Osteocyte (in vitro differentiated cells): Measurements from ENCODE around the gene FGB. TPM values are rescaled to one million over a fixed set of nuclear protein-coding genes. Genes with fewer than 3 reads are reported as not detected.

Experiments used
- DNase-seq: peaks from one replicate; pipeline ENCODE4 v3.0.0; 2021; ENCODE audit warnings: mixed read lengths; ENCODE audit not compliant: unreplicated experiment; ENCODE audit errors: extremely low spot score
- H3K27ac Mint-ChIP-seq: one replicate; pipeline ENCODE4 v1.8.0; 2021; ENCODE audit warnings: mild to moderate bottlenecking, mixed read lengths; ENCODE audit not compliant: unreplicated experiment
- H3K27me3 Mint-ChIP-seq: one replicate; pipeline ENCODE4 v1.8.0; 2021; ENCODE audit warnings: mixed read lengths; ENCODE audit not compliant: unreplicated experiment
- H3K36me3 Mint-ChIP-seq: one replicate; pipeline ENCODE4 v1.8.0; 2021; ENCODE audit warnings: mixed read lengths; ENCODE audit not compliant: unreplicated experiment
- H3K4me1 Mint-ChIP-seq: one replicate; pipeline ENCODE4 v1.8.0; 2021; ENCODE audit warnings: mixed read lengths; ENCODE audit not compliant: unreplicated experiment
- H3K4me3 Mint-ChIP-seq: one replicate; pipeline ENCODE4 v1.8.0; 2021; ENCODE audit warnings: mild to moderate bottlenecking, moderate library complexity, mixed read lengths; ENCODE audit not compliant: unreplicated experiment
- H3K9me3 Mint-ChIP-seq: one replicate; pipeline ENCODE4 v1.8.0; 2021; ENCODE audit warnings: mixed read lengths; ENCODE audit not compliant: unreplicated experiment
- total RNA-seq: library from RNA; stranded (reverse); gene quantifications from 2 replicates; pipeline ENCODE4 v1.2.1, GENCODE V29; 2021
- TF ChIP-seq, protein P1 (sequence below): fragments of 200-600 bp; sonication (generic); IDR thresholded peaks from 2 replicates; pipeline ENCODE4 v1.5.0; 2021; ENCODE audit warnings: antibody characterized with exemption, mild to moderate bottlenecking, moderate library complexity

Gene FGB
- total RNA-seq, 1 donor from 2014 or later = not detected

DNA sequence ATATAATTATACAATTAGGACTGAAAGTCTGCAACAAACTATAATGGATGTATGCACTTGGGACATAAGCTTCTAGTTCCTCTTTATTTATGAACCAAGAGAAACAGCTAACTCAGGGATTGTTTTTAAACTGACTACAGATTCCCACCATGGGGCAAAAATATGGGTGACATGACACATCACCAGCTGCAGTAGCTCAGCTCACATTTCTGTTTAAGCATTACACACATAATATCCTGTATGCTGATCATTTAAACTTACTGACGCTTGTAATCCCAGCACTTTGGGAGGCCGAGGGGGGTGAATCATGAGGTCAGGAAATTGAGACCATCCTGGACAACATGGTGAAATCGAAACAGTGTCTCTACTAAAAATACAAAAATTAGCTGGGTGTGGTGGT, 11.5 kb downstream of the FGB start:
- no peak for DNase-seq
- TF ChIP-seq, protein P1, sequence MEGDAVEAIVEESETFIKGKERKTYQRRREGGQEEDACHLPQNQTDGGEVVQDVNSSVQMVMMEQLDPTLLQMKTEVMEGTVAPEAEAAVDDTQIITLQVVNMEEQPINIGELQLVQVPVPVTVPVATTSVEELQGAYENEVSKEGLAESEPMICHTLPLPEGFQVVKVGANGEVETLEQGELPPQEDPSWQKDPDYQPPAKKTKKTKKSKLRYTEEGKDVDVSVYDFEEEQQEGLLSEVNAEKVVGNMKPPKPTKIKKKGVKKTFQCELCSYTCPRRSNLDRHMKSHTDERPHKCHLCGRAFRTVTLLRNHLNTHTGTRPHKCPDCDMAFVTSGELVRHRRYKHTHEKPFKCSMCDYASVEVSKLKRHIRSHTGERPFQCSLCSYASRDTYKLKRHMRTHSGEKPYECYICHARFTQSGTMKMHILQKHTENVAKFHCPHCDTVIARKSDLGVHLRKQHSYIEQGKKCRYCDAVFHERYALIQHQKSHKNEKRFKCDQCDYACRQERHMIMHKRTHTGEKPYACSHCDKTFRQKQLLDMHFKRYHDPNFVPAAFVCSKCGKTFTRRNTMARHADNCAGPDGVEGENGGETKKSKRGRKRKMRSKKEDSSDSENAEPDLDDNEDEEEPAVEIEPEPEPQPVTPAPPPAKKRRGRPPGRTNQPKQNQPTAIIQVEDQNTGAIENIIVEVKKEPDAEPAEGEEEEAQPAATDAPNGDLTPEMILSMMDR = no peak
- no peak overlapping the region for H3K4me3 Mint-ChIP-seq
- no peaks in the 10 kb centered on the region for H3K36me3 Mint-ChIP-seq
- H3K27ac Mint-ChIP-seq = no peak overlapping the region
- no peaks in the 10 kb centered on the region for H3K9me3 Mint-ChIP-seq
- peaks cover 13% of the 10 kb centered on the region for H3K27me3 Mint-ChIP-seq
- H3K4me1 Mint-ChIP-seq = no peaks in the 10 kb centered on the region

DNA sequence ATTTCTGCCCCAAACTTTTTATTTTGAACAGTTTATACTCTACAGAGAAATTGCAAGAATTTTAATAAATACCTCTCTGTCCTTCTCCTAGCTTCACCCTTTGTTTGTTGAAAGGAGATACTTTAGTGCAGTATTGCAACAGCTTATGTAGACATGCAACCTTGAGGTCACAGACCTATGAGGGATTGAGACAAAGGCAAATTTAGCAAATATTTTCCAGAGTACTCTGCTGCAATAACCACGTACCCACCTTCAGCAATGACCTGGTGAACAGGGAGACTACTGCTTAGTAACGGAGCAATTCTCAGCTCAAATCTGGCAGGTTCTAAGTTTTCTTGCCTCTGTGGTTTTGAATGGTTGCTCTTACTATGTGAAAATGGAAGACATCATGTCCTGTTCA, 14.5 kb downstream of the FGB start:
- DNase-seq = no peak
- no peak overlapping the region for H3K4me3 Mint-ChIP-seq
- no peak overlapping the region for H3K27ac Mint-ChIP-seq
- H3K4me1 Mint-ChIP-seq = no peaks in the 10 kb centered on the region
- H3K9me3 Mint-ChIP-seq = no peaks in the 10 kb centered on the region
- peaks cover 22% of the 10 kb centered on the region for H3K27me3 Mint-ChIP-seq
- H3K36me3 Mint-ChIP-seq = no peaks in the 10 kb centered on the region
- TF ChIP-seq, protein P1 = no peak

DNA sequence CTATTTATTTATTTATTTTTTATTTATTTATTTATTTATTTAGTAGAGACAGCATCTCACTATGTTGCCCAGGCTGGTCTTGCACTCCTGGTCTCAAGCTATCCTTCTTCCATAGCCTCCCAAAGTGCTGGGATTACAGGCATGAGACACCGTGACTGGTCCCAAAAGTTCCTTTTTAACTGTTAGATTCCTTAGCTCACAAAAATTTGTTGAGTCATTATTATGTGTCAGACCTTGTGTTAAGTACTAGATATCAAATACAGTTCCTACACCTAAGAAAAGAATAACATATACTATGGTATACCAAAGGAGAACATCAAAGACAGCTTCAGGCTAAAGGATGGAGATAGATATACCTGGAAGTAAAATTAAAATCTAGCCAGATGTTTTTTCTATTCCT, 16.1 kb downstream of the FGB start:
- Mint-ChIP-seq H3K9me3 (no peaks in the 10 kb centered on the region), H3K27ac (no peak overlapping the region), H3K36me3 (no peaks in the 10 kb centered on the region), H3K4me3 (no peak overlapping the region), H3K27me3 (peaks cover 19% of the 10 kb centered on the region), H3K4me1 (no peaks in the 10 kb centered on the region)
- no peak for DNase-seq
- TF ChIP-seq, protein P1 = no peak

DNA sequence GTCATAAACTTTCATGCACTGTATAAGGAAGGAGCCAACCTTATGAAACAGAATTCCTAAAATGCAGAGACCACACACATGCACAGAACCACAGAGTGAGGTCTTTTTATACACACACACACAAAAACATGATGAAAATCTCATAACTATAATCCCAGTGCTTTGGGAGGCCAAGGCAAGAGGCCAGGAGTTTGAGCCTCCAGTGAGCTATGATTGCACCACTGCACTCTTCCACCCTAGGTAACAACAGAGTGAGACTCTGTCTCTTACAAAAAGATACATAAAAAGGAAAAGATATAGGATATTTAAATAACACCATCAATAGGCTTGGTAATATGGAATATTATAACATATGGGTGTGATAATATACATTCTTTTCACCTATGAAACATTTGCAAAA, 17.1 kb downstream of the FGB start:
- Mint-ChIP-seq H3K4me1 (no peaks in the 10 kb centered on the region), H3K36me3 (no peaks in the 10 kb centered on the region), H3K9me3 (no peaks in the 10 kb centered on the region), H3K27me3 (peaks cover 19% of the 10 kb centered on the region), H3K4me3 (no peak overlapping the region), H3K27ac (no peak overlapping the region)
- DNase-seq = no peak
- TF ChIP-seq, protein P1 = no peak

DNA sequence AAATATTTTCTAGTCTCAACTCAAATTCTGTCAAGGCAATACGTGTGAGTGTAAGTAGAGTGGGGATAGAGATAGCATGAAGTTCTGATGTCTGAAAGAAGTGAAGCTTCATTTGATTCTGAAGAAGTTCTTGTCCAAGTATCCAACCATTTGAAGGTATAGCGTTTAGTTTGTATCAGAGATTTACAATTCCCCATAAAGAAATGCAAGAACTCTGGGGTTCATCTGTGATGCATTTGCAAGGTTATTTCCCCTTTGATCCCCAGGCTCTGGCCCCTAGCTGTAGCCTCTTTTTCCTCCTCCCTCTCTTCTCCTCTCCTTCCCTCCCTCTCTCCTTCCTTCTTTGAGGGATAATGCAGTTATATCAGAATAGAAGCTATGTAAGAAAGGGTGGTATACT, 19.9 kb downstream of the FGB start:
- Mint-ChIP-seq H3K27me3 (peaks cover 19% of the 10 kb centered on the region), H3K9me3 (no peaks in the 10 kb centered on the region), H3K4me3 (no peak overlapping the region), H3K4me1 (no peaks in the 10 kb centered on the region), H3K36me3 (no peaks in the 10 kb centered on the region), H3K27ac (no peak overlapping the region)
- no peak for DNase-seq
- TF ChIP-seq, protein P1 = no peak
